HG03575 (cell line): ENCODE measurements around the gene RSPH3.
"Not testable (repeated sequence)": the region's sequence is repeated elsewhere in the genome, so short reads cannot be mapped to it uniquely, and the experiment has no call there.

Experiments
- ATAC-seq: cut with Tn5 transposase; IDR thresholded peaks from one replicate; pipeline ENCODE4 v1.9.1; 2021; ENCODE audit not compliant: unreplicated experiment, insufficient number of reproducible peaks, low FRiP score; ENCODE audit errors: extremely low read depth

Gene RSPH3

DNA sequence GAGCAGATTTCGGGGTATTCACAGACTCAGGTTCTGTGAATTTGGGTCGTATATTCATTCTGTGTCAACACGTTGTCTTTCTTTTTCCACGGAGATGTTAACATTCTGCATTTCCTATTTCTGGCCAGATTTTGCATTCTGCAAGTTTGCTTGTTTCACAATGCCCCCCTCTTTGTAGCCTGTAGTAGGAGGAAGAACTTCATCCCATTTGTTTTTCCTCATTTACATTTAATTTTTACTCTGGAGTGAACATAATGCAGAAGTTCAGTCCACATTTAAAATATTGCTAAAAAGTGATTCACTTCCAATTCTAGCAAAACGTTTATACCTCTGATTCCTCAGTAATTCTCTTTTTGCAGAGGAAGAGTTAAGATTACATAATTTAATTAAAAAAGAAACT is 31.8 kb upstream of the RSPH3 start:
- no peak for ATAC-seq

DNA sequence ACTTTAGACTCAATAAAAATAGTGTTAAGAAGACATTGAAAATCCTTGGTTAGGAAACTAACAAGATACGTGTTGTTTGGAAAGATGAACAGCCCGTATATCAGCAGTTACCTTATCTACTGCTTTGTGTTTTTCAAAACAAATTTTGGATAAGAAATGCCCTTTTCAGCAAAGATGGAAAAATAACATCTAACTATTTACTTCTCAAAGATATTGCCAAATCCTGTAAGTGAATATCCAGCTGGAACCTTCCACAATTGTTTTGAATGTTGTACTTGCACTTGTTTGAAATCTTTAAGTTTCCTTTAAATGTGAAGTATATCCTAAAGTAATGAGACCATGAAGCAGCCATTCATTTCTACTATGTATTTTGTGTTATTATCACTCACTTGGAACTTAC is 30.2 kb upstream of the RSPH3 start:
- ATAC-seq, result no peak

DNA sequence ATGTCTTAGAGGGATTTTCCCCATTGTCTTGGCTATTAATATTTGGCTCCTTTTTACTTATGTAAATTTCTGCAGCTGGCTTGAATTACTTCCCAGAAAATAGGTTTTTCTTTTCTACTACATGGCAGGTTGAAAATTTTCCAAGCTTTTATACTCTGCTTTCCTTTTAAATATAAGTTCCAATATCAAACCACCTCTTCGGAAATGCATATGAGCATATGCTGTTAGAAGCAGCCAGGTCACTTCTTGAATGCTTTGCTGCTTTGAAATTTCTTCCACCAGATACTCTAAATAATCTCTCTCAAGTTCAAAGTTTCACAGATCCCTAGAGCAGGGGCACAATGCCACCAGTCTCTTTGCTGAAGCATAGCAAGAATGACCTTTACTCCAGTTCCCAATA is 25.2 kb upstream of the RSPH3 start:
- ATAC-seq, result not testable (repeated sequence)

DNA sequence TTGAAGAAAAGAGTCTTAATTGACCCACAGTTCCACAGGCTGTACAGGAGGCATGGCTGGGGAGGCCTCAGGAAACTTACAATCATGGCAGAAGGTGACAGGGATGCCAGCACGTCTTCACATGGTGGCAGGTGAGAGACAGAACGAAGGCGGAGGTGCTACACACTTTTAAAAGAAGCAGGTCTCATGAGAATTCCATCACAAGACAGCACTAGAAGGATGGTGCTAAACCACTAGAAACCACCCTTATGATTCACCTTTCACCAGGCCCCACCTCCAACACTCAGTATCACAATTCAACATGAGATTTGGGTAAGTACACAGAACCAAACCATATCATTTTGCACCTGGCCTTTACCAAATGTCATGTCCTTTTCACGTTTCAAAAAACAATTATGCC is 23.9 kb upstream of the RSPH3 start:
- no peak for ATAC-seq

DNA sequence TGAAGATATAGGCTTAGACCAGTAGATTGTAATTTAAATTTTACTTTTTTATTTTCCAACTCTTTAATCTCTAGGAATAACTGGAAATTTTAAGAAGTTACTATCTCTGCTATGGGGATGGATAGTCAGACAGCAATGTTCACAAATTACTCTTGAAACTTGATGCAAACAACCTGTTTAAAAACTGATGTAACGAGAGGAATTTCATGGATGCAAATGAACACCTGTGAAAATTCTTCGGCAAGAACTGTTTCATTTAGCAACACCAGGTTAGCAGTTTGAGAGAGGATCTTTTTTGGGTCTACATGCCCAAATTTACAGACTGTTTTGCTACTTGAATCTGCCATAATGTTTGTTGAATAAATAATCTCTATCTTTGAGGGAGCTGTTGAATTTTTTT is 20.0 kb upstream of the RSPH3 start:
- ATAC-seq, result no peak

DNA sequence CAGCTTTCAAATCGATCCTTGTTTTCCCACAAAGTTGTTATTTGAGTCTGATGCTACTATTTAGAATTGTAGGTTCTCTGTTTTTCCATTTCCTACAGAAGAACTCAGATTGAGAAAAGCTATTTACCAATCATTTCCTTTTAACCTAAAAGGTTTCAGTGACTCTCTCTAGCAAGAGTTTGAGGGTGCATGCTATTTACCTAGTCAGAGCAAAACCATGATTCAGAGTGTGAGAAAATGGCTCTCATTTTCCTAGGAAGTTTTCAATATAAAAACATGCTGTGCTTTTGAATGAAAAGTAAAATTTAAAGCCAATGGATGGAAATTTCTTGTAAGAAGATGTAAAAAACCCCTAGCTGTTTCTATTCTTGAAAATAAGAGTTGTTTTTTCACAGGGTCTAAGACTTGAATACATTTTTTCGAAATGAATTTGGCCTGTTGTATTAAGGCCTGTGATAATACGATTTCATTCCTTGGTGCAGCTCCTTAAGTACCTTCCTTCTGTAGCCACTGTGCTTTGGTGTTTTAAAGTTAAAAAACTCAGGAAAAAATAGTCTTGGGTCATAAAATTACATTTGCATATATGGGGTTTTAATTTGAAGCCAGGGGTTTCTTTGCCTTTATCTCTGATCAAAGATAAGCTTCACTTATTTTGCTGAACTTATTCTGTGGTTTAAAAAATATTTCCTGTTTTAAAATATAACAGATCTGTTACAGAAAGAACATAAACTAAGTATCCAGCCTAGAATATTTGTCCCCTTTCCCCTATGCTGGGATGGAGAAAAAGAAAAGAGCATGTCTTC is 18.0 kb upstream of the RSPH3 start:
- no peak for ATAC-seq

DNA sequence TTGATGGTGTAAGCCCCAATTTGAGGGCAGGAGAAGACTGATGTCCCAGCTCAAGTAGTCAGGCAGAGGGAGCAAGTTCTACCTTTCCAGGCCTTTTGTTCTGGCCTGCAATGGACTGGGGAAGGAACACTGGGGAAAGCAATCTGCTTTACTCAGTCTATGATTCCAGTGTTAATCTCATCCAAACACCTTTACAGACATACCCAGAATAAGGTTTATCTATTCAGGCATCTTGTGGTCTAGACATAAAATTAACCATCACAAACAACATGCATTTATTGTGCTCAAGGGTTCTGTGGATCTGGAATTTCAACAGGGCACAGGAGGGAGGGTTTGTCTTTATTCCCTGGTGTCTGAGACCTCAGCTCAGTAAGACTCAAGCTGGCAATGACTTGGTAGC is 14.4 kb upstream of the RSPH3 start:
- no peak for ATAC-seq

DNA sequence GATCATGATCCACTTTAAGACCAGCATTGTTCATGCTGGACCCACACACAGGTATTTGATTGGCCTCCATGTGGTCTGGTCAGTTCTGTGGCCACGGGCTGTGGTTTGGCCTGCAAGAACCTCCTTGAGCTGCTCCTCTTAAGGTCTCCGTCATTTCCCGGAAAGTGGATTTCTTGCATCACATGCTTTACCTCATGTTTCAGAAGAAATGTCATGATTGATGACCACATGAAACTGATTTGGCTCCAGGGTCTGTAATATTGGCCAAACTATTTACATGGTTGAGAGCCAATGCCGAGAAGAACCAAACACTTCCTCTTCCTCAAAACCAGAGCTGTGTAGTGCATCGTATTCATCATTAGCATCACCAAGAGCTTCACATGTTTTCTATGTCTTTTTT is 13.2 kb upstream of the RSPH3 start:
- ATAC-seq, result no peak

DNA sequence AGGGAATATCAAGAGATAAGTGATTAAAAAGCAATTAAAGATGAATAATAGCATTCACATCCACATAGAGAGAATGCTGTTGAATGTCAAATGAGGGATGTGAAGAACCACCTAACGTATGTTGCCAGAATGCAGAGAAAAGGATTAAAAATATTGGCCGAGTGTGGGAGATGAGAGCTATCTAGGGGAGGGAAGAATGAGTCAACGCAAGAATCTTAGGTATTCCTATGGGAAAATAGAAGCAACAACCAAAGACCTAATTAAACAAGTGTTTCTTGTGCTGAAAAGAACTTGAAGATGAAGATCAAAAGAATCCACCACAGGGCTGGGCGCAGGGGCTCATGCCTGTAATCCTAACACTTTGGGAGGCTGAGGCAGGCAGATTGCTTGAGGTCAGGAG is 12.2 kb upstream of the RSPH3 start:
- ATAC-seq, result no peak

DNA sequence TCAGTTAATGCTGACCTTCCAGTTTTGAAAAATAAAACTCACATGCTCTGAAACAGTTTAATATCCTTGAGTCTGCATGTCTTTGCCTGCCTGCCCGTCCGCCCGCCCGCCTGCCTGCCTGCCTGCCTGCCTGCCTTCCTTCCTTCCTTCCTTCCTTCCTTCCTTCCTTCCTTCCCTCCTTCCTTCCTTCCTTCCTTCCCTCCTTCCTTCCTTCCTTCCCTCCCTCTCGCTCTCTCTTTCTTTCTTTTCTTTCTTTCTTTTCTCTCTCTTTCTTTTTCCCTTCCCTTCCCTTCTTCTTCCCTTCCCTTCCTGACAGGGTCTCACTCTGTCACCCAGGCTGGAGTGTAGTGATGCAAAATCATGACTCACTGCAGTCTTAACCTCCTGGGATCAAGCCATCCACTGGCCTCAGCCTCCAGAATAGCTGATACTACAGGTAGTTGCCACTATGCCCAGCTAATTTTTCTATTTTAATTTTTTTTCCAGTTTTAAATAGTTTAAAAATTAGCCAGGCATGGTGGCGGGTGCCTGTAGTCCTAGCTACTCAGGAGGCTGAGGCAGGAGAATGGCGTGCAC is 10.1 kb upstream of the RSPH3 start:
- ATAC-seq, result not testable (repeated sequence)

DNA sequence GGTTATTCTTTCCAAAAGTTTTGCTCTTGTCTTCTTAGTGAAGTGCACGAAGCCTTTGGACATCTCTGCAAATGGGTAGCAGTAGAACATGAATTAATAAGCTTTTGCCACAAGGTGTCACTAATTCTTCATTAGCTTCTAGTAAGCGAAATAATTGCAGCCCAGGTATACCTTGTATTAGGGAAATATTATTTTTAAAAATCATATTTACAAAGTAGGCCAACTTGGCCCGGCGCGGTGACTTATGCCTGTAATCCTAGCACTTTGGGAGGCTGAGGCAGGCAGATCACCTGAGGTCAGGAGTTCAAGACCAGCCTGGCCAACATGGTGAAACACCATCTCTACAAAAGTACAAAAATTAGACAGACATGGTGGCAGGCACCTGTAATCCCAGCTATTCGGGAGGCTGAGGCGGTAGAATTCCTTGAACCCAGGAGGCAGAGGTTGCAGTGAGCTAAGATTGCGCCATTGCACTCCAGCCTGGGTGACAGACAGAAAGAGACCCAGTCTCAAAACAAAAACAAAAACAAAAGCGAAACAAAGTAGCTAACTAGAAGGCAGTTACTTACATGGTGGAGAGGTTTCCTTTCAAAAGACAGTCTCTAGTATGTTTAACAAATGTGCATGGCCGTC is 8.8 kb upstream of the RSPH3 start:
- no peak for ATAC-seq

DNA sequence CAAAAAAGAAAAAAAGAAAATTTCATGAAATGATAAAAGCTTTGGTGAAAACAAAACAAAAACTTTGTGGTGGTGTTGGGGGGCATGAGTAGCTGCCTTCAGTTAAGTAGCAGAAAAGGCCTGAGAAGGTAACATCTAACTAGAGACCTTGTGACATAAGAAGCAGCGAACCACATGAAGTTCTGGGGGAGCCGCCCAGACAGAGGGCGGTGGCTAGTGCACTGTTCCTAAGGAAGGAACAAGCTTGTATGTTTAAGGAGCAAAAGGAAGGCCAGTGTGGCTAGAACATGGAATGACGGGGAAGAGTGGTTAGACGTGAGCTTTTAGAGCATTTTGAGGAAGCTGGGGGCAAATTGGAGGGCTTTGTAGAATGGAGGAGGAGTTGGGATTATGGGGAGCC is 7.5 kb upstream of the RSPH3 start:
- no peak for ATAC-seq

DNA sequence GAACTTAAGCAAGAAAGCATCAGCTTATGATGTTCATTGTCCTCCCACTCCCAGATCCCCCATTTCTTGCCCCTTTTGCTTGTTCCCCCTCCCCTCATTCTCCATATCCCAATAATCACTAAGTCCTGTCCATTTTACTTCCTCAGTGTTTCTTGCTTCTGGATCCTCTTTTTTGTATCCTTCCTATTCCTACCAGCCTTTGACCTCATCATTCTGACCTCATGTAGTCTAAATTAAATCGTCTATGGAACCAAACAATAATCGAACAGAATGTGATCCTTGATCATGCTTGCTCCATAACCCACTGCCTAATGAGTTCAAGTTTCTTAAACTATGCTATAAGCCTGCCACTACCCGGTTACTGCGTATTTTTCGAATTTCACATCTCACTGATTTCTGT is 5.4 kb upstream of the RSPH3 start:
- ATAC-seq, result no peak

DNA sequence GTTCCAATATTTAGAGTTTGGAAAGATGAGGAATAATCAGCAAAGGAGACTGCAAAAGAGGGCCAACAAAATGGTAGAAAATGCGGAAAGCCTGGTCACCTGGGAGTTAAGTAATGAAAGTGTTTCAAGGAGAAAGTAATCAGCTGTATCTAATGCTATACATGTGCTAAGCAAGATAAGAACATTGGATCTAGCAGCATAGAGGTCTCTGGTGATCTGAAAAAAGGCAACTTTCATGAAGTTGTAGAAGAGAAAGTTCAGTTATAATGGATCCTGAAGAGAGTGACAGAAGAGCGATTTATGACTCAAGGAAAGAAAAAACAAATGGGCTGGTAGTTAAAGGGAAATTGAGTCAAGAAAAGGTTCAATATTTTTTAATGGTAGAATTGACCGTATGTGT is 4.6 kb upstream of the RSPH3 start:
- ATAC-seq, result no peak

DNA sequence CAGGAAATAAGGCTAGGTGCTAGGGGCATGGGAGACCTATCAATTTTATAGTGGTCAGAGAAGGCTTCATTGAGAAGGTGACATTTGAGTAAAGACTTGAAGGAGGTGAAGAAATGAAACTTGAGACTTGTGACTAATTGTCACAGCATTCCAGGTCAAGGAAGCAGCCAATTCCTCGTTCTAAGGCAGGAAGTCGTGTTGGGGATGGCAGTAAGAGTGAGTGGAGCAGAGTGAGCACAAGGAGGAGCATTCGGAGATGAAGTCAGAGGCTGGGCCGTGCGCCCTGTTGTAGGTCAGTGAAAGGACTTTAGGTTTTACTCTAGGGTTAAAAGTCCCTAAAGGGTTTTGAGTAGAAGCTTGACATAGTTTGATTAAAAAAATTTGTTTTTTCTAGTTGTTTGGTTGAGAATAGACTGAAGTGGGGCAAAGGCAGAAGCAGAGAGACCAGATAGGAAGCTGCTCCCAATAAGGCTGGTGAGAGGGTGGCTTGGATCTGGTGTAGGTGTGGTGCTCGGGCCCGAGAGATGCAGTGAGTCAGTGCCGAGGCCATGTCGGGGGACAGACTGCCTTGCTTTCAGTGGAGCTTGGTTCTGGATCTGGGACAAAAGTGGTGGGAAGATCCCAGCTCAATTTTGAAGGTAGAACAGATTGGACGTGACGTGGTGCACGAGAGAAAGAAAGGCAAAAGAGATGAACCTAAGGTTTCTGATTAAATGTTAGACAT is 2.6 kb upstream of the RSPH3 start:
- ATAC-seq, result no peak

DNA sequence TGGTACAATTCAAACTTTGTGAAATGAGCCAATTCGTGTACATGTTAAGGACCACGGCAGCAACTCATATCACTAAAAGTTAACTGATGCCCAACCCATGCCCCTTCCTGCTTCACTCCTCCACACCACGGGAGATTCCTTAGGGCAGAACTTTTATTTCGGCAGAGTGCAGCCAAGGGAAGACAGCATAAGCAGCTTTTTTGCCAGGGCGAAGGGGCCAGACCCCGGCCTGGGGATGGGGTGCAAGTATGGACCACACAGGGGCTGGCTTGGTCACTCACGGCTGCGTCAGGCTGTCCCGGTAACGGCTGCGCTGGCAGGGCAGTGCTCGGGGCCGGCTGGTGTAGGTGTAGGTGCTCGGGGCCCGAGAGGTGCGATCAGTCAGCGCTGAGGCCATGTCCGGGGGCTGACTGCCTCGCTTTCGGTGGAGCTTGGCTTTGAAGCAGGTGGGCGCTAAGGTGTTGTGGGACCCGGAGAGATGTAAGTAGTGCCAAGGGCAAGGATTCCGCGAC is 792 bp downstream of the RSPH3 start:
- no peak for ATAC-seq

DNA sequence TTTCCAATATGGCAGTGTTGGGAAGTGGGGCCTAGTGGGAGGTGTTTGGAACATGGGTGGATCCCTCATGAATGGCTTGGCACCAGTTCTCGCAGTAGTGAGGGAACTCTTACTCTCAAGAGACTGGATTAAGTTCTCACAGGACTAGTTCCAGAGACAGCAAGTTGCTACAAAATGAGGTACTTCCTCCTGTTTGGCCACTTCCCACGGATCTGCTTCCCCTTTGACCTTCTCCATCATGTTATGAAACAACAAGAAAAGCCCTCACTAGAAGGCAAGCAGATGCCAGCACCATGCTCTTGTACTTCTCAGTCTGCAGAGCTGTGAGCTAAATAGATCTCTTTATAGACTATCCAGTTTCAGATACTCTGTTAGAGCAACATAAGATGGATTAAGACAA is 3.1 kb downstream of the RSPH3 start:
- no peak for ATAC-seq

DNA sequence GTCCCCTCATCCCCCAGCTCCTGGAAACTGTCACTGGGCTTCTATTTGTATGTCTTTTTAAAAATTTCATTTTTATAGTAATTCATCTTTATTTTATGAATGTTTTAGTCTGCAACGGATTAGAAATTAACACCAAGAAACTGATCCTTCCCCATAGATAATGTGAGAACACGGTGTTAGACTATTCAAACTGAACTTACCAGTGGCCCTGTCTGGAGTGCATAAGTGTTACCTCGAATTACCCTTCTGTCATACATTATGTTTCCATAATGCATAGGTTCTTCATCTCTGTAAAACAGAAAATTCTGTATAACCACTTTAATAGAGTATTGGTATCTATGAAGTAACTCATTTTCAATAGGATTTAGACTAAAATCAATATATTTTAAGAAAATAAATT is 6.4 kb downstream of the RSPH3 start:
- no peak for ATAC-seq

DNA sequence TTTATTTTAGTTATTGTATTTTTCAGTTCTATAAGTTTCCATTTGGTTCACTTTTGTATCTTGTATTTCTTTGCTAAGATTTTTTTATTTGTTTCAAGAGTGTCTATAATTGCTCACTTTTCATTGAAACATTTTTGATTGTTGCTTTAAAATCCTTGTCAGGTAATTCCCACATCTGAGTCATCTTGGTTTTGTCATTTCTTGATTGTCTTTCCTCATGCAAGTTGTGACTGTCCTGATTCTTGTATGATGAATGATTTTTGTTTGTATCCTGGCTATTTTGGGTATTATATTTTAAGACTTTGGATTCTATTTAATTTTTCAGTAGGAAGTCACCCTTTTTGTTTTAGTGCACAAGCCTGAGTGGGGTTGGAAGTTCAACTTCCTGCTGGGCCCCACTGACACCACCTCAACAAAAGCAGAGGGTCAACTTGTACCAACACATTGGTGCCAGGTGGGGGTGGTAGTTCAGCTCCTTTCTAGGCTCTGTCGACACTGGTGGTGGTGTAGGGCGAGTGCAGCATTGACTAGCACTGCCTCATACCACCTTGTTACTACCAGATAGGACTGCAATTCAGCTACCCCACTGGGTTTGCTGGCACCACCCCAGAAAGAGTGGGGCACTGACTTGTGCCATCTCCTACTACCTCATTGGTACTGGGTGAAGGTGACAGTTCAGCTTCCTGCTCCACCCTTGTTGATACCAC is 8.8 kb downstream of the RSPH3 start:
- no peak for ATAC-seq
